ENCODE measurements around the gene PLPPR3. TPM values are rescaled to one million over a fixed set of nuclear protein-coding genes. Genes with fewer than 3 reads are reported as not detected.

Gene PLPPR3

GRCh38 chr19:763869-764268, 57.9 kb downstream of the PLPPR3 start:
- no peak overlapping the region for H3K4ac ChIP-seq (ENCODE audit: low read length)
- H3K9me3 ChIP-seq (replicated peaks in 1 of 2; ENCODE audit: control insufficient read depth in 2 of 2, insufficient read depth in 1 of 2, low read depth in 1 of 2, low read length in 2 of 2) = no peaks in the 10 kb centered on the region
- H3K23ac ChIP-seq (ENCODE audit: low read depth, low read length, poor library complexity) = no peak overlapping the region
- H2BK15ac ChIP-seq (ENCODE audit: low read length) = no peak overlapping the region
- peaks cover 2% of the 10 kb centered on the region for H3K79me1 ChIP-seq (ENCODE audit: low read depth, low read length)
- no peak overlapping the region for H2AFZ ChIP-seq (ENCODE audit: low read length)
- H3K18ac ChIP-seq (ENCODE audit: low read length) = no peak overlapping the region
- H2BK120ac ChIP-seq (ENCODE audit: low read depth, low read length) = no peak overlapping the region
- no peak overlapping the region for H3K9ac ChIP-seq (ENCODE audit: low read depth, low read length, poor library complexity)
- no peak overlapping the region for H2BK12ac ChIP-seq (ENCODE audit: low read length)
- H2AK5ac ChIP-seq (ENCODE audit: low read depth, low read length) = no peak overlapping the region
- no peaks in the 10 kb centered on the region for H3K36me3 ChIP-seq (replicated peaks in 1 of 2; ENCODE audit: control insufficient read depth in 2 of 2, insufficient read depth in 2 of 2, low read length in 2 of 2)
- H2BK5ac ChIP-seq (ENCODE audit: low read length) = no peak overlapping the region
- H3K4me1 ChIP-seq (ENCODE audit: control insufficient read depth in 2 of 2, insufficient read depth in 1 of 2, low read depth in 1 of 2, low read length in 2 of 2) = no peaks in the 10 kb centered on the region
- H3K14ac ChIP-seq (ENCODE audit: low read length) = no peak overlapping the region
- H3K27ac ChIP-seq (replicated peaks; ENCODE audit: low read length) = no peak overlapping the region
- no peak overlapping the region for H4K8ac ChIP-seq (ENCODE audit: low read depth, low read length)
- no peak overlapping the region for H3K4me3 ChIP-seq (ENCODE audit: low read length in 2 of 2)
- no CpG with 5 or more reads among the region's 6 CpGs for WGBS, 2 donors (ENCODE audit: extremely low coverage in 2 of 2, insufficient read length in 2 of 2, insufficient replicate concordance in 1 of 2)
- H3K27me3 ChIP-seq (ENCODE audit: control insufficient read depth in 3 of 3, insufficient read depth in 3 of 3, low read depth in 1 of 3, low read length in 3 of 3) = no peaks in the 10 kb centered on the region
- no peak overlapping the region for H3K4me2 ChIP-seq (ENCODE audit: insufficient read depth, low read length, poor library complexity, severe bottlenecking)
- no peak overlapping the region for H4K91ac ChIP-seq (ENCODE audit: low read depth, low read length, poor library complexity)
- DNase-seq (ENCODE audit: low spot score) = no peak

GRCh38 chr19:763181-763580, 58.6 kb downstream of the PLPPR3 start:
- Histone ChIP-seq H3K27ac (replicated peaks; ENCODE audit: low read length) (no peak overlapping the region), H2BK5ac (ENCODE audit: low read length) (no peak overlapping the region), H3K79me1 (ENCODE audit: low read depth, low read length) (peaks cover 2% of the 10 kb centered on the region), H3K4me2 (ENCODE audit: insufficient read depth, low read length, poor library complexity, severe bottlenecking) (no peak overlapping the region), H3K9me3 (replicated peaks in 1 of 2; ENCODE audit: control insufficient read depth in 2 of 2, insufficient read depth in 1 of 2, low read depth in 1 of 2, low read length in 2 of 2) (peaks cover 0 to 5% of the 10 kb centered on the region in 2 donors), H3K27me3 (ENCODE audit: control insufficient read depth in 3 of 3, insufficient read depth in 3 of 3, low read depth in 1 of 3, low read length in 3 of 3) (no peaks in the 10 kb centered on the region), H3K4ac (ENCODE audit: low read length) (no peak overlapping the region), H2AK5ac (ENCODE audit: low read depth, low read length) (no peak overlapping the region), H3K23ac (ENCODE audit: low read depth, low read length, poor library complexity) (no peak overlapping the region), H4K91ac (ENCODE audit: low read depth, low read length, poor library complexity) (no peak overlapping the region), H3K14ac (ENCODE audit: low read length) (no peak overlapping the region), H2BK120ac (ENCODE audit: low read depth, low read length) (no peak overlapping the region), H2AFZ (ENCODE audit: low read length) (no peak overlapping the region), H3K4me1 (ENCODE audit: control insufficient read depth in 2 of 2, insufficient read depth in 1 of 2, low read depth in 1 of 2, low read length in 2 of 2) (no peaks in the 10 kb centered on the region), H3K4me3 (ENCODE audit: low read length in 2 of 2) (no peak overlapping the region), H3K9ac (ENCODE audit: low read depth, low read length, poor library complexity) (no peak overlapping the region), H3K18ac (ENCODE audit: low read length) (no peak overlapping the region), H4K8ac (ENCODE audit: low read depth, low read length) (no peak overlapping the region), H2BK15ac (ENCODE audit: low read length) (no peak overlapping the region), H2BK12ac (ENCODE audit: low read length) (no peak overlapping the region), H3K36me3 (replicated peaks in 1 of 2; ENCODE audit: control insufficient read depth in 2 of 2, insufficient read depth in 2 of 2, low read length in 2 of 2) (no peaks in the 10 kb centered on the region)
- no peak for DNase-seq (ENCODE audit: low spot score)
- no CpG with 5 or more reads among the region's 10 CpGs for WGBS, 2 donors (ENCODE audit: extremely low coverage in 2 of 2, insufficient read length in 2 of 2, insufficient replicate concordance in 1 of 2)

Small RNA genes lying within 50 kb of the gene (small RNA-seq; reads per million reads assigned to genes)
- gene MIR3187 (ENCODE audit: insufficient read depth) = not detected

Measured in neuronal stem cell (in vitro differentiated cells).